MCF 10A (cell line): Measurements from ENCODE around the gene ATP2A1. TPM values are rescaled to one million over a fixed set of nuclear protein-coding genes. Genes with fewer than 3 reads are reported as not detected.

Source experiments
- BruUV-seq: library from RNA; stranded (reverse); fragments of 400-500 nt; replicated peaks from 2 replicates; lab custom pipeline; 2021; lab: Mats Ljungman, UMichigan
- CTCF ChIA-PET: fragments of 300-600 bp; sonication (Branson Sonifier 250); formaldehyde crosslinking; extraction: SDS; loops from one replicate; lab custom pipeline; 2021; ENCODE audit warnings: antibody characterized with exemption, inconsistent platforms; lab: Yijun Ruan, JAX
- POLR2A ChIA-PET: fragments of 300-600, 350-650 bp; sonication (Branson Sonifier 250); formaldehyde crosslinking; extraction: SDS; loops from one replicate; lab custom pipeline; 2020; ENCODE audit warnings: antibody characterized with exemption, inconsistent platforms; lab: Yijun Ruan, JAX
- DNase-seq: peaks from one replicate; pipeline ENCODE4 v3.0.0-alpha.2; 2018; ENCODE audit not compliant: unreplicated experiment
- H3K27ac Mint-ChIP-seq: one replicate; pipeline ENCODE4 v1.8.0; 2022; ENCODE audit warnings: mild to moderate bottlenecking, low read depth, mixed read lengths; ENCODE audit not compliant: unreplicated experiment
- H3K27me3 Mint-ChIP-seq: one replicate; pipeline ENCODE4 v1.8.0; 2022; ENCODE audit warnings: mixed read lengths; ENCODE audit not compliant: insufficient read depth, unreplicated experiment
- H3K36me3 Mint-ChIP-seq: one replicate; pipeline ENCODE4 v1.8.0; 2022; ENCODE audit warnings: mild to moderate bottlenecking, moderate library complexity, mixed read lengths; ENCODE audit not compliant: insufficient read depth, unreplicated experiment
- H3K4me1 Mint-ChIP-seq: one replicate; pipeline ENCODE4 v1.8.0; 2022; ENCODE audit warnings: mixed read lengths; ENCODE audit not compliant: insufficient read depth, unreplicated experiment
- H3K4me3 Mint-ChIP-seq: one replicate; pipeline ENCODE4 v1.8.0; 2022; ENCODE audit warnings: mild to moderate bottlenecking, moderate library complexity, mixed read lengths; ENCODE audit not compliant: unreplicated experiment
- H3K9me3 Mint-ChIP-seq: one replicate; pipeline ENCODE4 v1.8.0; 2022; ENCODE audit warnings: mixed read lengths; ENCODE audit not compliant: unreplicated experiment
- intact Hi-C: fragments of 100-400 bp; cut with micrococcal nuclease; formaldehyde crosslinking; loops from 2 replicates; pipeline ENCODE4 v1.14.1; 2022
- total RNA-seq: library from RNA; stranded (reverse); gene quantifications from 2 replicates; pipeline ENCODE4 v1.2.3, GENCODE V29; 2022
- TF ChIP-seq, protein P1 (sequence below): fragments of 200-600 bp; IDR thresholded peaks from one replicate; pipeline ENCODE4 v1.8.0; 2022; ENCODE audit warnings: antibody characterized with exemption, mild to moderate bottlenecking; ENCODE audit not compliant: unreplicated experiment

Gene ATP2A1
- total RNA-seq, 1 experiment from 2014 or later, result 0.23 TPM

DNA sequence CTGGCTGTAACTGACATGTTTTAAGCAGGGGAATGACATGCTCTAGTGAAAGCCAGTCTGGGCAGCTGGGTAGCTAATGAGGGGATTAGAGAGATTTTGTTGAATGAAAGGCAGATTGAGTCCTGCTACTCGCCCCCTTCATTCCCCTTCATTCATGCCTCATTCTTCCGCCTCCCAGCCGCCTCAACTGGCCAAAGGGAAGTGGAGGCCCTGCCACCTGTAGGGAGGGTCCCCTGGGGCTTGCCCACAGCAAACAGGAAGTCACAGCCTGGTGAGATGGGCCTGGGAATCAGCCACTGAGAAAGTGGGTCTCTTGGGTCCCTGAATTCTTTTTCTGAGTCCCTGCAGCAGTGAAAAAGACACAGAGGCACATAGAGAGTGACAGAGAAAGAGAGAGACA is 52.4 kb downstream of the ATP2A1 start:
- Mint-ChIP-seq H3K4me3 (no peak overlapping the region), H3K27ac (no peak overlapping the region), H3K27me3 (no peaks in the 10 kb centered on the region), H3K4me1 (no peaks in the 10 kb centered on the region), H3K9me3 (no peaks in the 10 kb centered on the region), H3K36me3 (no peaks in the 10 kb centered on the region)
- intact Hi-C loops, result no loop called here
- TF ChIP-seq, protein P1, sequence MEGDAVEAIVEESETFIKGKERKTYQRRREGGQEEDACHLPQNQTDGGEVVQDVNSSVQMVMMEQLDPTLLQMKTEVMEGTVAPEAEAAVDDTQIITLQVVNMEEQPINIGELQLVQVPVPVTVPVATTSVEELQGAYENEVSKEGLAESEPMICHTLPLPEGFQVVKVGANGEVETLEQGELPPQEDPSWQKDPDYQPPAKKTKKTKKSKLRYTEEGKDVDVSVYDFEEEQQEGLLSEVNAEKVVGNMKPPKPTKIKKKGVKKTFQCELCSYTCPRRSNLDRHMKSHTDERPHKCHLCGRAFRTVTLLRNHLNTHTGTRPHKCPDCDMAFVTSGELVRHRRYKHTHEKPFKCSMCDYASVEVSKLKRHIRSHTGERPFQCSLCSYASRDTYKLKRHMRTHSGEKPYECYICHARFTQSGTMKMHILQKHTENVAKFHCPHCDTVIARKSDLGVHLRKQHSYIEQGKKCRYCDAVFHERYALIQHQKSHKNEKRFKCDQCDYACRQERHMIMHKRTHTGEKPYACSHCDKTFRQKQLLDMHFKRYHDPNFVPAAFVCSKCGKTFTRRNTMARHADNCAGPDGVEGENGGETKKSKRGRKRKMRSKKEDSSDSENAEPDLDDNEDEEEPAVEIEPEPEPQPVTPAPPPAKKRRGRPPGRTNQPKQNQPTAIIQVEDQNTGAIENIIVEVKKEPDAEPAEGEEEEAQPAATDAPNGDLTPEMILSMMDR, result no peak
- no TSS peak for BruUV-seq
- CTCF ChIA-PET, result no interaction called here
- DNase-seq, result no peak
- POLR2A ChIA-PET, result no interaction called here

DNA sequence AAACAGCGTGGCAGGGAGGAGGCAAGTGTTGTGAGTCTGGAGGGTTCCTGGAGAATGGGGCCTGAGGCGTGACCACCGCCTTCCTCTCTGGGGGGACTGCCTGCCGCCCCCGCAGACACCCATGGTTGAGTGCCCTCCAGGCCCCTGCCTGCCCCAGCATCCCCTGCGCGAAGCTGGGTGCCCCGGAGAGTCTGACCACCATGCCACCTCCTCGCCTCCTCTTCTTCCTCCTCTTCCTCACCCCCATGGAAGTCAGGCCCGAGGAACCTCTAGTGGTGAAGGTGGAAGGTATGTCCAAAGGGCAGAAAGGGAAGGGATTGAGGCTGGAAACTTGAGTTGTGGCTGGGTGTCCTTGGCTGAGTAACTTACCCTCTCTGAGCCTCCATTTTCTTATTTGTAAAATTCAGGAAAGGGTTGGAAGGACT is 53.5 kb downstream of the ATP2A1 start, which contains the start of gene CD19:
CD19 (plus strand) TSS at position 171 of the 425 bp plus-strand sequence; CDS start at position 201, 30 bp downstream.
- TF ChIP-seq, protein P1, result no peak
- Mint-ChIP-seq H3K27ac (no peak within 1 kb of the TSS), H3K4me3 (no peak within 1 kb of the TSS), H3K4me1 (no peaks in the 10 kb centered on the region), H3K9me3 (no peaks in the 10 kb centered on the region), H3K27me3 (no peaks in the 10 kb centered on the region), H3K36me3 (no peaks in the 10 kb centered on the region)
- intact Hi-C loops, result no loop called here
- POLR2A ChIA-PET, result interaction anchor here (0.6 kb wide), 1 partner anchor 82 kb away, joined by 5 read pairs; no protein-coding TSS in a partner anchor
- CTCF ChIA-PET, result interaction anchor here (2.4 kb wide), 1 partner anchor 13 kb away, joined by 10 read pairs; no protein-coding TSS in a partner anchor
- DNase-seq, result no peak
- BruUV-seq, result no TSS peak

DNA sequence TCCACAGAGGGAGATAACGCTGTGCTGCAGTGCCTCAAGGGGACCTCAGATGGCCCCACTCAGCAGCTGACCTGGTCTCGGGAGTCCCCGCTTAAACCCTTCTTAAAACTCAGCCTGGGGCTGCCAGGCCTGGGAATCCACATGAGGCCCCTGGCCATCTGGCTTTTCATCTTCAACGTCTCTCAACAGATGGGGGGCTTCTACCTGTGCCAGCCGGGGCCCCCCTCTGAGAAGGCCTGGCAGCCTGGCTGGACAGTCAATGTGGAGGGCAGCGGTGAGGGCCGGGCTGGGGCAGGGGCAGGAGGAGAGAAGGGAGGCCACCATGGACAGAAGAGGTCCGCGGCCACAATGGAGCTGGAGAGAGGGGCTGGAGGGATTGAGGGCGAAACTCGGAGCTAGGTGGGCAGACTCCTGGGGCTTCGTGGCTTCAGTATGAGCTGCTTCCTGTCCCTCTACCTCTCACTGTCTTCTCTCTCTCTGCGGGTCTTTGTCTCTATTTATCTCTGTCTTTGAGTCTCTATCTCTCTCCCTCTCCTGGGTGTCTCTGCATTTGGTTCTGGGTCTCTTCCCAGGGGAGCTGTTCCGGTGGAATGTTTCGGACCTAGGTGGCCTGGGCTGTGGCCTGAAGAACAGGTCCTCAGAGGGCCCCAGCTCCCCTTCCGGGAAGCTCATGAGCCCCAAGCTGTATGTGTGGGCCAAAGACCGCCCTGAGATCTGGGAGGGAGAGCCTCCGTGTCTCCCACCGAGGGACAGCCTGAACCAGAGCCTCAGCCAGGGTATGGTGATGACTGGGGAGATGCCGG is 54.3 kb downstream of the ATP2A1 start:
- no peak for DNase-seq
- H3K36me3 Mint-ChIP-seq, result no peaks in the 10 kb centered on the region
- intact Hi-C loops, result no loop called here
- CTCF ChIA-PET, result interaction anchor here (1.1 to 2.4 kb wide), 2 partner anchors 12 to 63 kb away, joined by 3 to 10 read pairs; no protein-coding TSS in a partner anchor
- H3K9me3 Mint-ChIP-seq, result no peaks in the 10 kb centered on the region
- H3K4me1 Mint-ChIP-seq, result no peaks in the 10 kb centered on the region
- no peak overlapping the region for H3K27ac Mint-ChIP-seq
- TF ChIP-seq, protein P1, result no peak
- H3K27me3 Mint-ChIP-seq, result no peaks in the 10 kb centered on the region
- POLR2A ChIA-PET, result interaction anchor here (0.6 kb wide), 1 partner anchor 83 kb away, joined by 5 read pairs; no protein-coding TSS in a partner anchor
- H3K4me3 Mint-ChIP-seq, result no peak overlapping the region
- BruUV-seq, result no TSS peak

DNA sequence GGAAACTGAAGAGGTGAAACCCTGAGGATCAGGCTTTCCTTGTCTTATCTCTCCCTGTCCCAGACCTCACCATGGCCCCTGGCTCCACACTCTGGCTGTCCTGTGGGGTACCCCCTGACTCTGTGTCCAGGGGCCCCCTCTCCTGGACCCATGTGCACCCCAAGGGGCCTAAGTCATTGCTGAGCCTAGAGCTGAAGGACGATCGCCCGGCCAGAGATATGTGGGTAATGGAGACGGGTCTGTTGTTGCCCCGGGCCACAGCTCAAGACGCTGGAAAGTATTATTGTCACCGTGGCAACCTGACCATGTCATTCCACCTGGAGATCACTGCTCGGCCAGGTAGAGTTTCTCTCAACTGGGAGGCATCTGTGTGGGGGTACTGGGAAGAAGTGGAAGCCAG is 54.9 kb downstream of the ATP2A1 start:
- ChIA-PET CTCF (interaction anchor here (0.6 to 2.4 kb wide), 3 partner anchors 11 to 316 kb away, joined by 3 to 10 read pairs (median 3); no protein-coding TSS in a partner anchor), POLR2A (no interaction called here)
- no peak for DNase-seq
- BruUV-seq, result no TSS peak
- H3K4me1 Mint-ChIP-seq, result no peaks in the 10 kb centered on the region
- H3K9me3 Mint-ChIP-seq, result no peaks in the 10 kb centered on the region
- intact Hi-C loops, result no loop called here
- no peak overlapping the region for H3K4me3 Mint-ChIP-seq
- H3K27me3 Mint-ChIP-seq, result no peaks in the 10 kb centered on the region
- H3K36me3 Mint-ChIP-seq, result no peaks in the 10 kb centered on the region
- TF ChIP-seq, protein P1, result no peak
- no peak overlapping the region for H3K27ac Mint-ChIP-seq
